Stimulated activated CD4-positive, alpha-beta T cell treated with anti-CD3 and anti-CD28 coated beads, Interleukin-12 subunit alpha, Interleukin-12 subunit beta, amount 100 ng/mL, for 4 hours (primary cell): ENCODE measurements around the gene PDIA5.

Experiments
- DNase-seq: peaks from one replicate; pipeline ENCODE4 v3.0.0-alpha.2; 2020

Gene PDIA5

DNA sequence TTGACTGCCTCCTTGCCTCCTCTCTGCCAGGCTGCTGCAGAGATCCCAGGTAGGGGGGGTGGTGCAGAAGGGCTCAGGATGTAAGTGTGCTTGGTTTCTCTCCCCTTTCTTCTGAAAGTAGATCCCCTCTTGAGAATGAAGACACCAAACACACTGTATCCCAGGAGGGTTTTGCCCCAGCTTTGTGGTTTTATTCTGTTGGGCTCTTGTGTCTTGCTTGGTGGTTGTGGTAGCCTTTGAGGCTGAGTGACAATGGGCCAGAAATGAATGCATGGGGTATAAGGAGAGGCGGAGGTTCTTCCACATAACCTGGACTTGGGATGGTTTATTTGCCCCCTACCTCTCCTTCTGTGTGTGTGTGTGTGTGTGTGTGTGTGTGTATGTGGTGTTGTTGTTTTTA, 5.7 kb downstream of the PDIA5 start:
- DNase-seq, result no peak

DNA sequence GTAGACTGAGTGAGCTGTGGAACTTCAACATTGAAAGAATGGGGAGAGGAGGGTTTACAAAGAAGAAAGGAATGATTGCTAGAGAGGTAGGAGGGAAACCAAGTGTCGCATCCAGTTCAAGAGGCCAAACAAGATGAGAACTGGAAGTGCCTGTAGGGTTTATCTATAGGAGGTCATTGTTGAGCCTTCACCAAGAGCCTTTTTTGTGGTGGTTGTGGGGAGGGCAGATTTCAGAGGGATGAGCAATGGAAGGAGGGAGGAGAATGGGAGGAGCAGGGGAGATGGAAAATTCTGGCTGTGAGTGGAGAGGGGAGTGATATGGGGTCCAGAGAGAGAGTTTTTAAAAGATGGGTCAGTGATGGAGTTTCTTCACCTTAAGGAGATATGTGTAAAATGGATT, 8.5 kb downstream of the PDIA5 start:
- no peak for DNase-seq

DNA sequence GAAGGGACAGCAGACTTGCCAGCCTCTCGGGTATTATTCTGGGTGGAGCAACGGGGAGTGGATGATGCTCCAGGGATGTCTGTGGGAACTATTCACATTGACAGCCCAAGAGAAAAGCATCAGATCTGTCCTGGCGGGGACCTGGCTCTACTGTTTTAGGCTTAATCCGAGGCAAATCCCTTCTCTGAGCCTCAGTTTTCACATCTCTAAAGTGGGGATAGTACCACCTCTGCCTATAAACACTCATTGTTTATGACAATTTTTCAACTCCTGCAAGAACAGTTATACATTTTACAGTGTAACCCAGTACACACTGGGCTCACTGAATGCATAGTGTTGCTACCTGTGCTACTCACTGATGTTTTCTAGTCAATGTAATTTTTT, 9.3 kb downstream of the PDIA5 start:
- no peak for DNase-seq

DNA sequence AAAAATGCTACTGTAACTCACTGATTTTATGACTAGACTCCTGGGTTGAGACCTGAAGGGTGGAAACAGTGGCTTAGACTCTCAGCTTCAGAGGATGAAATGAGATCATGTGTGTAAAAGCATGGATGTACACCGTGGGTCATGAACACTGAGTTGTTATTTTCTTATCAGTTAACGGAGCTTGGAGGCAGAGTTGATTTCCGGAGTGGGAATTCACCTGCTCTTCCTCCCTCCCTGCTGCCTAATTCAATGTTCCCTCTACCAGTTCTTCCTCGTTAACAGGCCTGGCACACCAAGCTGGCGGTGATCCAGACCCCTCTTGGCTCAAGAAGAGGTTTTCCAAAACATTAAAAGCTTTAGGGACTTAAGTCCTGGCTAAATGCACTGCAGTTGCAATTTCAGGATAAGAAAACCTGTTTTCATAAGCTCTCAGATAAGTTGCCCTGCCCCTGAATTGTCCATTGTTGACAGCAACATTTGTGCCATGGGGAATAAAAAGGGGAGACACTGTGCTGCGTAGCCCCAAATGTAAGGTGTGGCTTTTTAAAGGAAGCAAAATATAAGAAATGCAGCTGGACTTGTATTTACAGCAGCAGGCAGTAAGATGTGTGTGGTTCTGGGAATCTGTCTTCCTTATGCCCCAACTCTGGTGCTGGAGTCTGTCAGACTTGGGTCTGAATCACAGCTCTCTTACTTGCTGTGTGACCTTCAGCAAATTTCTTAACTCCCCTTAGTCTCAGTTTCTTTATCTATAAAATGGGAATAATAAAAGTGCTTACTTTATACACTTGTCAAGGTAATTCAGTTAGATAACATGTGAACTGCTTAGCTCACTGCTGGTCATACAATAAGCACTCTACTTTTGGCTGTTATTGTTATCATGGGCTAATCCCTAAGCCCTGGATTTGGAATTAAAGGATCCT, 9.9 kb downstream of the PDIA5 start:
- DNase-seq, result no peak

DNA sequence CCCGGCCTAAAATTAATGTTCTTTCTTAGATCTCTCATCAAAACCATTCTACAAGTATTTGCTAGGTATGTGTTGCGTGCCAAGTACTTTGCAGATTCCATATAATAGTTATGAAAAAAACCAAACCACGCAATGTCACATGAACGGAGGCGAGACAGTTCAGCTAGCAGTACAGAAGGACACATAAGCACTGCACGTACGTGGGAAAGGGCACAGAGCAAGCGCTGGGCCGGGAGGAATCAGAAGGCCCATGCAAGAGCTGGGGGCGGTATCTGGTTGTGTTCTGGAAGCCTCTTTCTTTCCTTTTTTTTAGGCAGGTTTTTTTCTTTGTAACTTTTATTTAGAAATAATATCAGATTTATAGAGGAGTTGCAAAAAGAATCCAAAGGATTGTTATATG, 11.3 kb downstream of the PDIA5 start:
- no peak for DNase-seq

DNA sequence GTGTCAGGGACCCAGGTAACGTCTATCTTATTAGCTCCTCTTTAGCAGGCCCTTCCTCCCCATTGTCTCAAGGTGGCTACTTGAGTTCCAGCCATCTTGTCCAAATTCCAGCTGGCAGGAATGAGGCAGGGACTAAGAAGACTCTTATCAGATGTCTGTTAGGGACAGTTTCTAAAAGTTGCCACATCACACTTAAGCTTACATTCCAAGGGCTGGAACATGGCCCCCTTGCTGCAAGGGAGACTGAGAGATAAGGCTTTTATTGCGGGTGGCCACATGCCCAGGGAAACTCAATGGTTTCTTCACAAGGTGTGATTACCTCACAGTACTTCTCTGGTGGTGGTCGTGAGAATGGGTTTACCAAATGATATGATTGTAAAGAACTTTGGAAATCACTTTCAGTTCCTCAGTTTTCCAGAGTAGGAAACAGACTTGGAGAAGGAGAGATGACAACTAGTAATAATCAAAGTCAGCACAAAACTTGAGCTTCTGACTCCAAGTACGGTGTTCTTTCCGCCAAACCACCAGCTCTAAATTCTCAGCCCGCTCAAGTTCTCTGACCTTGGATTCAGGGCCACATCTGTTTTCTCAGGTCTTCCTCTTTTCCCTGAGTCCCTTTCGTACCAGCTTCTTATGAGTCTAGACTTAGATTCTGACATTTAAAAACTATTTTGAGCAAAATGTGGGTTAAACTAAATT, 14.2 kb downstream of the PDIA5 start:
- no peak for DNase-seq

DNA sequence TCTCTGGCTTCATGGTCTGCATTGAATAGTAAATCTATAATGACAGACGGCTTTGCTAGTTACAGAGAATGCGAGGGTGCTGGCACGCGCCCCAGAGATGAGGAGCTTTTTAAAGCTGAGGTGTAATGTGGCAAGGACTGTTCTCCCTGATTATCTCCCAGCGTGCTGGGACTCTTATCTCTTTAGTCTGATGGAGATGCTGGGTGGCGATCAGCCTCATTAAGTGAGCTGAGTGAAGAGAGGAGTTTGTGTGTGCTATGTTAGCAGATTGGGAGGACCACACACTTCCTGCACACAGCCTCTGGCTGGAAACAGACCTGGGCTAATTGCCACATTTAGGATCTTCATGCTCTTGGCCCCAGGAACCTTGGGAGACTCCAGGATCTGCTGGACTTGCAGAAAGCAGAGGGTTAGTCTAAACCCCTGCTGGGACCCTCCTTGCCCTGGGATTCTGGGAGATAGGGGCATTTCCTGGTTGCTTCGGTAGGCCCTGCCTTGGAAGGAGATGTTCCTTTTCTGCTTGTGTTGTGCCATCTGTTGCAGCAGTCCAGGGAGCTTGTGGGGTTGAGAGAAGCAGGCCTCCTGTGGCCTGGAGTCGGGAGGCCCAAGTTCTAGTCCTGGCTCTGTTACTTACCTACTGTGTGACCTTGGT, 15.0 kb downstream of the PDIA5 start:
- no peak for DNase-seq

DNA sequence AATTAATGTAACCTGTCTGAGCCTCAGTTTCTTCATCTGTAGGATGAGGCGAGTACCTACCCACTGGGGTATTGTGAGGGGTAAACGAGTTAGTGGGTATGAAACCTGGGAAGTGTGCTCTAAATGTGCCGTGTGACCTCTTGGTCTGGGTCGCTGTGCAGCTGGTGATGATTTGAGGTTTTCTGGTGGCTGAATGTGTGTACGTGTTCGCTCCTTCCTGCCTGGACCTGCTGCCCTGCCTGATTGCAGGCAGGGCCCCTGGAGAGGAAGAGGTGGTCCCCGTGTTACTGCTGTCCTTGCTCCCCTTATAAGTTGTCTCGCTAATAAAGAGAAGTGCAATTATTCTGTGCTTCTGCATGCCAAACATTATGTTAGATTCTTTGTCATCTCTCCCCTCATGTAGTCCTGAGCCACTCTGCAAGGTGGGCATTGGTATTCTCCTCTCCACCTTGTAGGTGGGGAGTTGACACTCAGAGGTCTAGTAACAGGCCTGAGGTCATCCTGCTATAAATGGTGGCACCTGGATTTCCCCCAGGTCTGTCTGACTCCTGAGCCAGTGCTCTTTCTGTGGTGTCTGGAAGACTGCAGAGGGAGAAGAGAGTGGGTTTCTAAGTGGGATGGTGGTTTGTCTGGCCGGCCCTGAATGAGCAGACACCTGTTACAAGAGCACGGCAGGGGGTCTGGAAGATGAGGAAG, 15.7 kb downstream of the PDIA5 start:
- no peak for DNase-seq

DNA sequence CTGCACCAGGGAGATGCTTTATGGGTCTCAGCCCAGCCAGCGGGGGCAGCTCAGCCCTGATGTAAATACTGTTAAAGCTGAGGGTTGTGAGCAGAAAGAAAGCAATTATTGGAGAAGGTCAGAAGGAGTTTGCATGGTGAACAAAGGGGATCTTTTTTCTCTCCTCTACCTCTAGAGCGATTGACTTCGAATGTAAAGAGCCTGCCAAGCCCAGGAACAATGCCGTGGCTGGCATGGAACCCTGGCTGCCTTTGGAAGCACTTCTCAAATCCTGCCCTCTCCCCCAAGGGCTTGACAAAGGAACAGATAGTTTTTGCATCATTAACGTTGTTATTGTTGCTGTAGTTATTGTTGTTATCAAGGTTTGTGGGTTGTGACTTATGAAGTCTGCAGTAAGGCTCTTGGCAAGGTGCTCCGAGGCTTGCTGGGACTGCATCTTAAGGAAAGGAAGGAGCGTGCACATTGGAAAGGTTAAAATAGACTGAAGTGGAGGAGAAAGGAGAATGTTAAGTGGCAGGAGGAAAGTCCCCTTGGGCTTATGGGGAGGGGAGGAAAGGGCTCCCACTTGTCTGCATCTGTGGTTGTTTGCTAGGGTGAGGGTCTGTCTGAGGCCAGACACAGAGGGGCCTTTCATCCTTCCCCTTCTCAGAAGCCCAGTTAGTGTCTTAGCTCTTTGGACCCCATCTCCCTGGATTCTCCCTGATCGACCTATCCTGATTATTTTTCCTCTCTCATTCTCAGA, 16.7 kb downstream of the PDIA5 start:
- DNase-seq, result no peak

DNA sequence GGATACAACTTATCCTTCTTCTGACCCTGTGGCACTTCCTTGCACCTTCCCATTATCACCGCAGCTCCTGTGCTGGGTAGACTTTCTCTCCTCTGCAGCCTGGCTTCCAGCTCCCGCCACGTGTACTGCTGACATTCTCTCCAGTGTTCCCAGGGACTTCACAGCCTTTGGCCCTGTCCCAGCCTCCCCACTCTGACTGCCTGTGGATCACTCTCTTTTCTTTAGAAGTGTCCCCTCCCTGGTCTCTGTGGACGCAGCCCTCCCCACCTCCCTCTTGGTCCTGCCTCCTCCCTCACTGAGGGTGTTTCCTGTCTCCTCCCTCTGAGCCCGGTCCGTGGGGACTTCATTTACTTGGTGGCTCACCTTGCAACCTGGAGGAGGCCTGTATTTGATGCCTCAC, 17.4 kb downstream of the PDIA5 start:
- DNase-seq, result no peak

DNA sequence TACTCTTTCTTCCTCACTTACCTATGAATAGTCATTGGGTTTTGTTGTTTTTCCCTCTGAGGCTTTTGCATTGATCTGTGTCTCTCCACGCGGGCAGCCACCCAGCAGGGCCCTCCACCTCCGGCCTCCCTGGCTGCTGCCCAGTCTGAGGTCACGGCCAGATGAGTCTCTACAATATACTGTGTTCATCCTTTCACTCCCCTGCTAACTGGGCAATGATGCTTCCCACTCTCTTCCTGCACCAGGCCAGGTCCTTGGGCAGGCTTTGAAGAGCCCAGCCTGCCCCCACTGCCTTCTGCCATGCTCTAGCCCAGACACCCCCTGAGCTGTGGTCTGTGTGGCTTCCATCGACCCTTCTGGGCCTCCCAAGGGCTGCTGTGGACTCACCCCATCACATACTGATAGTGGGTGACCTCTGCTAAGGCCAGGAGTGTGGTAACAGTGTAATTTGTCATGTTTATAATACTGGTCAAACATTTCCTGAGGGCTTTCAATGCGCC, 18.0 kb downstream of the PDIA5 start:
- no peak for DNase-seq

DNA sequence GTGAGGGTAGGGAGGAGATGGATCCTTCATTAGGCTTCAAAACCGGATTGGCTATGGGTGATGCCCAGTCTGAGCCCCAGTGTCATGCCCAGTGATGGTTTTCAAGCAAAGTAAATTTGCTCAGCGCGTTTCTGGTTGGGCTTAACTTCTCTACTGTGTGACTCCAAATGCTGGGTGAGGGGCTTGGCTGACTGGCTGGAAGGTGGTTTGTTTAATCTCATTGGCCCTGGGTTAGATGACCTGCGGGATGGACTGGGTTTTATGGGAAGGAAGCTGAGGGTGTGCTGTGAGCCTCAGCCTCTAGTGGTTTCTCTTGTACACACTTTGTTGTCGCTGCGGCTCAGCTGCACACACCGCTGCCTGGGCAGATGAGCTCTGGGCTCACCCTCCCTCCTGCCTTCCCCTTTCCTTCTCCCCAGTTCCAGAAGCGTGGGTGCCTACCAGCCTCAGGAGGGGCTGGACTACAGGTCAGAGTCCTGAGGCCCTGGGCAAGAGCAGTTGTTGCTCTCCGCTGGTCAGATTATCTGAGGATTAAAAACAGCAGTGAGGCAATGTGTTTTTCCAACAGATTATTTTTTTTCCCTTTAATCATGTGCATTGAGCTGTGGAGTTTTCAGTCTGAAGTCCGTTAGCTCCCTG, 18.6 kb downstream of the PDIA5 start:
- no peak for DNase-seq

DNA sequence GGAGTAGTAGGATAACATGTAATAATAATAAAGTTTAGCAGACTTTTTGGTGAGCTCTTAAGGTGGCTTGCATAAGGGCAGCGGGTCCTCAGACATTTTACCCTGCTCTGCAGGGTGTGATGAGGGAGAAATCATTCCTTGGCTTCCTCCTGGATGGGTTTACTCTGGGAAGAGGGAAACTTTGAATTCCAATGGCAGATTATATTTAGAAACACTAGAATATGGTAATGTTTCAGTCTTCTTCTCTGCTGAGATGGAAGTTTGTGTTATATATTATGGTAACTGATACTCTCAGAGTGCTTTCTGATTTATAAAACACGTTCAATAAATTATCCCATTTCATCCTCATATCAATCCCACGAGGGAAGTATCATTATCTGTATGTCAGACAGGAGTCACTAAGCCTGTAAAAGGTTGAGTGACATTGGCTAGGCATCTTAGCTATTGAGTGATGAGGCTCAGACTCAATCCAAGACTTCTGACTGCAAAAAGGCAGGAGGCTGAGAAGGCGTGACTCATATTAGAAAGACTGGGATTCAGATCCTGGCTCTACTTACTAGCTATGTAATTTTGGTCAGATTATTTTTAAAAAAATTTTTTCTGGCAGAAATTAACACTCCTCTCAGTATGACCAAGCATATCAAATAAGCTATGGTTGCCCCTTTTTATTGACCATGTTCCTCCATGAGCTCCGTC, 19.3 kb downstream of the PDIA5 start:
- no peak for DNase-seq

DNA sequence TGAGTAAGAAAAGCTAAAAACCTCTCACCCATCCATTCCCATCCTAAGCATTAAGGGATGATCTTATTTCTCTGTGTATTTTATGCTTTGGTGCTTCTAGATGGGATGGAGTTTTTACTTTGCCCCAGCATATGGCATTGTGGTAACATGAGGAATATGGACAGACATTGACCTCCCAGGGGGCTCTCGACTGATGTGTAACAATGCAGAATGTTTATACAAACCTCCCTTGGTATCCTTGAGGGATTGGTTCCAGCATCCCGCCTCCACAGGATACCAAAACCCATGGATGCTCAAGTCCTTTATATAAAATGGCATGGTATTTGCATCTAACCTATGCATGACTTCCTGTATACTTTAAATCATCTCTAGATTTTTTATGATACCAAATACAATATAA, 21.6 kb downstream of the PDIA5 start:
- no peak for DNase-seq

DNA sequence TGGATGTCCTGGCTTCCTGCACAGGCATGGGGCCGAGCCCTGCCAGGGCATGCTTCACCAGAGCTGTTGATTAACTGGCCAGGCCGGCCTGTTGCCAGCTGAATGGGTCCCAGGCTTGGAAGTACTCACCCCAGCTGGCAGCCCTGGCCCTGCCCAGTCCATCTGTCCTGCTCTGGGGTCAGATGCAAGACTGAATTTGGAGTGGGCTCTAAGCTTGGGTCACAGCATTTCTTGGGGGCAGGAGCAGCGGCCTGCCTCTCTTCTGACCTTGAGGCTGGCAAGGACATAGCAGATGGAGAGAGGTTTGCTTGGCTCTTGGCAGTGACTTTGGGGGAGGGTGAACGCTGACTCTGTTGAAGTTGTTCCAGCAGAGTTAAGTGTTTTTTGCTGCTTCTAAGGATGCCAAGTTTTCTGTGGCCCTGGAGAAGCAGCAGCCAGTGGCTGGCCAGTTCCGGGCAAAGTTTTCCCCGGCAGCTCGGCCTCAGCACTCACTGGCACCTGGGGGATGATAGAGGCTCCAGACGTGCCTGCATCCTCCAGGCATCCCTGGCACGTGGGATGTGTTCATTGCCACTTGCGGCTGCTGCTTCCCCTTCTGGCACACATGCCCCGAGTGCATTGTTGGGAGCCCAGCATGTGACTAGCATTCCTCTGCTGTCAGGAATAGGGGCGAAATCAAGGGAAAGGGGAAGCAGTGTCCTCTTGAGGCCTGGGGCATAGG, 22.9 kb downstream of the PDIA5 start:
- DNase-seq, result no peak

DNA sequence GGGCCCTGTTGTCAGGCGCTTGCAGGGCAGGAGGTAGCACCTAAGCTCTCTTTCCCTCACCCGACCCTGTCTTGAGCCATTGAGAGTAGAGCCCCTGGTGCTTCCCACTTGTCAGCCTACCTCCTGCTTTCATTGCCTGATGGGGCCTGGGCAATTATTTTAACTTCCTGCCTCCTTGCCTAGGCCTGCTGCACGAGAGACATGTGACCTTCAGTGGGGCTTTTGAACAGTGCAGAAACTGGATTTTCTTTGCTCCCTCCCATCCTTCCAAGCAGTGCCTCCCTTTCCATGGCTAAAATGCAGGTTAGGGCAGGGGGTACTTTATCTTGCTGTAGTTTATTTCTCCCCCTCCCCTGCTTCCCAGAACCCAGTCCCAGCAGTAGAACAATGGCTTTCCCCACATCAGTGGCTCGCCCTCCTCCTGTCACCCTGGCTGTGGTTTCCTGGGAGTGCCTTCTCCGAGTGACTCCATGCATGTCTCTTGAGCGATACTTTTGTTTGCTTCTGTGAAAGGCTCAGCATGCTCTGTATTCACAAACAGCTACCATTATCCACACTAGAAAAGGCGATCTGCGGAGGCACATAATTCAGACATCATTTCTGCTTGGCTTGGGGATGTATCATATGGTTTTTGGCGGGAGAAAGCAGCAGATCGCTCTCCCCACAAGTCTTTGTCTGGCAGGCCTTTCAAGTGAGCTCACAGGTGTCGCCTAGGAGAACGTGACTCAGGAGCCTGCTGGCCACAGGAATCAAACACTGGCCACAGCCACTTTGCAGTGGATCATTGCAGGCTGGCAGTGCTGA, 24.1 kb downstream of the PDIA5 start:
- DNase-seq, result no peak

DNA sequence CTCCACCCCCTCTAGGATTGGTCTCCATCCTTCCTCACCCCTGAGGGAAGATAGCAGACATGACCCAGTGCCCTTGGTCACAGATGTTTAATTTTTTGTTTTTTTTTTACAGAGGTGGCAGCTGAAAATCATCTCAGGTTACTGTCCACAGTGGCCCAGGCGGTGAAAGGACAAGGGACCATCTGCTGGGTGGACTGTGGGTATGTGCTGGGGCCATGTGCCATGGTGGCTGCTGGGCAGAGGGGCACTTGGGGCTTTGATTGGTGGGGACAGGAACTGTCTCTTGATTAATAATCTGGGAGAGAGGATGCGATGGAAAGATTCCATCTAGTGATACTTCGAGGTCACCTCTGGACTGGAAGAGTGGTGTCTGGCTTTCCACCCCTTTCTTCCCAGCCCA, 25.4 kb downstream of the PDIA5 start:
- no peak for DNase-seq

DNA sequence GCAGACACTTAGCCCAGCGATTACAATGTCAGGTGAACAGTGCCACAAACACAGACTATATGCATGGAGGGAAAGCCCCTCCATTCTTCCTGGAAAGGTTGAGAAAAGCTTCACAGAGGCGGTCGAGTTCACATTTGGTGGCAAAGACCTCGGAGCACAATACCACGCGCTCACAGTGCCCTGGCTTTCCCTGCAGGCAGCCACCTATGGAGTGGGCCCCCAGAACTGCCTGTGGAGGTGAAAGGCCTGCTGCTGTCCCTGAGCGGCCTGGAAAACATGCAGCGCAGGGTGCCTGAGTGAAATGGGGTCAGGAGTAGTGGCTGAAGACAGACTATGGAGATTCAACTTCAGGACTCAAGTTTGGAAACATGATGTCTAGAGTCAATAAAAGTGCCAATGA, 26.9 kb downstream of the PDIA5 start:
- no peak for DNase-seq

DNA sequence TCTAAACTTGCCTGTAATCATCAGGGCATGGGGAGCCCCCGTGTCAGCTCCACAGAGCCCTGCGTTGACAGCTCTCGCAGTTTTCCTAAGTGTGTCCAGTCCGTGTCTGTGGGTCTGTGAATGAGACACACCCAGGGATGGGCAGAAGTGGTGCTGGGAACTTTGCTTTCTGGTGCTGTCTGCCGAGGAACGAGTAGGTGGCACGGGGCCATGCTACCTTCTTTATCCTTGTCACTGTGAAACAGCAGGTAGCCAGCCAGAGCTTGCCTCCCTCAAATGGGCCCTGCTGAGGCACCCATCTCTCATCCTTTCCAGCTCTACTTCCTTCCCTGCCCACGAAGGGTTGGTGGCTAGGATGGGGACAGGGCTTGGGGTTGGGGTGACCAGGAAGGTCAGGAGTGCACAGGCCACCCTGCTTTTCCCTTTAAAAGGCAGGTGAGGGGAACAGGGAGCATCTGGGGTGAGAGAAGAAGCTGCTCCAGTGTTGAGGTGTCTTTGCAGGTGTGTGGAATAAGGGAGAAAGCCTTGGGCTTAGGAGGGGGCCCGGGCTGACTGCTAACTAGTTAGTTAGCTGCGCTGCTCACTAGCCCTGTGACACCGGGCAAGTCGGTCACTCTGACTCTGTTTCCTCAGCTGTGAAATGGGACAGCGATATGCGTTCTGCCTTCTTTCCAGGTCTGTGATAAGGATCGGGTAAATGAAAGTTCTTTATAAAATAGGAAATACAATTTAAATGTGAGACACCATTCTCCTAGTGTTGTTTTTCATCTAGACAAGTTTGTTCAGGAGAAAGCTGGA, 27.9 kb downstream of the PDIA5 start:
- no peak for DNase-seq
